Measurements from ENCODE around the gene RAB44. TPM values are rescaled to one million over a fixed set of nuclear protein-coding genes. Genes with fewer than 3 reads are reported as not detected.

RAB44 gene
- total and polyA plus RNA-seq, 3 donors from 2014 or later: 0.09 to 0.56 (median 0.24) TPM

DNA sequence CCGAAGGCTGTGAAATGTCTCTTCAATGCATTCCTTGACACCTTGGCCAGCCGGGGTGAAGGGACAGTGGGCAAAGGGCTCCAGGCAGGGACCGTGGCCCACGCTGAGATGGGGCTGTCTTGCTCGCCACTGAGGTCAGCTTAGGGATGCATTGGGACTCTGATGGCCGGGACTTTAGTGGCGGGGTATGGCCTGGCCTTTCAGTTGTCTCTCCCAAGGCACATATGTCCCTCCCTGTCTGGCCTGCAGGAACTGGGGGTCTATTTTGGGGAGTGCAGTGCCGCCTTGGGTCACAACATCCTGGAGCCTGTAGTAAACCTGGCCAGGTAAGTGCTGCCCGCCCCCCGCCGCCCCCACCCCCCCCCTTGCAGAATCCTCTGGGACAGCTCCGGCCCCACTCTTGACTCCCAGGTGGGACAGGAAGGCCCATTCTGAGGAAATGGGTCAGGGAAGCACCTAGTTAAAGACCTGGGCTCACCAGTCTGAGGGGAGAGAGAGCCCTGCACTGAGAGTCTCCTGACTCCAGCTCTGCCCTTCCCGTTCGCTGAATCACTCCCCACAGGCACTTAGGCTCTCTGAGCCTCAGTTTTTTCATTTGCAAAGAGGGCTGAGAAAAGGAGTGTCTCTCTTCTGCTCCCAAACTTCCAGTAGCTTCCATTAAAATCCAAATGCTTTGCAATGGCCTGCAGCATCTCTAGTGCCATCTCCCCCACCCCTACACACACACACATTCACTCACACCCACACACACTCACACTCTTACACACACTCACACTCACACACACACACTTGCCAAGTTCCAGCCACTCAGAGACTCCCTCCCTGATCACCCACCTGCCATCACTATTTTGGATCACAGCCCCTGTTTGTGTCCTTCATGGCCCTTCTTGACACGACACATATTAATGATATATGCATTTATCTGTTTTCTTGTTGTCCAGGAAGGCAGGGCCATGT, 33.1 kb downstream of the RAB44 start:
- Histone ChIP-seq H3K27me3 (no peaks in the 10 kb centered on the region), H3K27ac (no peak overlapping the region), H3K36me3 (ENCODE audit: low read depth, missing control alignments) (no peaks in the 10 kb centered on the region), H3K9me3 (no peaks in the 10 kb centered on the region), H3K4me3 (no peak overlapping the region), H3K4me1 (peaks cover 12% of the 10 kb centered on the region)
- WGBS, 2 donors: 86 to 89% methylated on average over 10 to 15 of the region's 15 CpGs
- no peak for TF ChIP-seq POLR2A (IDR thresholded peaks at IDR 0.05)
- TF ChIP-seq, protein P1, sequence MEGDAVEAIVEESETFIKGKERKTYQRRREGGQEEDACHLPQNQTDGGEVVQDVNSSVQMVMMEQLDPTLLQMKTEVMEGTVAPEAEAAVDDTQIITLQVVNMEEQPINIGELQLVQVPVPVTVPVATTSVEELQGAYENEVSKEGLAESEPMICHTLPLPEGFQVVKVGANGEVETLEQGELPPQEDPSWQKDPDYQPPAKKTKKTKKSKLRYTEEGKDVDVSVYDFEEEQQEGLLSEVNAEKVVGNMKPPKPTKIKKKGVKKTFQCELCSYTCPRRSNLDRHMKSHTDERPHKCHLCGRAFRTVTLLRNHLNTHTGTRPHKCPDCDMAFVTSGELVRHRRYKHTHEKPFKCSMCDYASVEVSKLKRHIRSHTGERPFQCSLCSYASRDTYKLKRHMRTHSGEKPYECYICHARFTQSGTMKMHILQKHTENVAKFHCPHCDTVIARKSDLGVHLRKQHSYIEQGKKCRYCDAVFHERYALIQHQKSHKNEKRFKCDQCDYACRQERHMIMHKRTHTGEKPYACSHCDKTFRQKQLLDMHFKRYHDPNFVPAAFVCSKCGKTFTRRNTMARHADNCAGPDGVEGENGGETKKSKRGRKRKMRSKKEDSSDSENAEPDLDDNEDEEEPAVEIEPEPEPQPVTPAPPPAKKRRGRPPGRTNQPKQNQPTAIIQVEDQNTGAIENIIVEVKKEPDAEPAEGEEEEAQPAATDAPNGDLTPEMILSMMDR (IDR thresholded peaks at IDR 0.05): no peak
- intact Hi-C loops (cut with DNase I; ENCODE audit: low total_unique reads): no loop called here
- no peak for DNase-seq

GRCh38 chr6:36731622-36732310, 34.1 kb downstream of the RAB44 start:
- Histone ChIP-seq H3K27ac (no peak overlapping the region), H3K9me3 (no peaks in the 10 kb centered on the region), H3K4me3 (no peak overlapping the region), H3K27me3 (no peaks in the 10 kb centered on the region), H3K4me1 (peaks cover 12% of the 10 kb centered on the region), H3K36me3 (ENCODE audit: low read depth, missing control alignments) (no peaks in the 10 kb centered on the region)
- no peak for DNase-seq
- WGBS, 2 donors: 90 to 96% methylated on average over 8 to 12 of the region's 12 CpGs
- intact Hi-C loops (cut with DNase I; ENCODE audit: low total_unique reads): no loop called here
- TF ChIP-seq, protein P1 (IDR thresholded peaks at IDR 0.05): no peak
- no peak for TF ChIP-seq POLR2A (IDR thresholded peaks at IDR 0.05)

DNA sequence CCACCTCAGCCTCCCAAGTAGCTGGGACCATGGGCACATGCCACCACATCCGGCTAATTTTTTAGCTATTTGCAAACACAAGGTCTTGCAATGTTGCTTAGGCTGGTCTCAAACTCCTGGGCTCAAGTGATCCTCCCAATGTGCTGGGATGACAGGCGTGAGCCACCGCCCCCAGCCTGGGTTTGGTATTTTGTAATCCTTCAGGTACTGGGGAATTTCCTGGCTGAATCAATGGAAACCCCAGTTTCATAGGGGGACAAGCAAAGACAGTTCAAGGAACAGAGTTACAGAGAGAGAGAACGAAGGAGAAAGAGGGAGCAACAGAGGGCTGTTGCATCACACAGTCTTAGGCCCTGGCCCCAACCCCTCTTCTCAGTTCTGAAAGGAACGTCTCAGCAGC, 35.7 kb downstream of the RAB44 start:
- Histone ChIP-seq H3K27ac (no peak overlapping the region), H3K36me3 (ENCODE audit: low read depth, missing control alignments) (no peaks in the 10 kb centered on the region), H3K27me3 (no peaks in the 10 kb centered on the region), H3K9me3 (no peaks in the 10 kb centered on the region), H3K4me1 (peaks cover 12% of the 10 kb centered on the region), H3K4me3 (no peak overlapping the region)
- no peak for TF ChIP-seq POLR2A (IDR thresholded peaks at IDR 0.05)
- TF ChIP-seq, protein P1 (IDR thresholded peaks at IDR 0.05): no peak
- WGBS, 2 donors: 98 to 100% methylated on average over 3 to 5 of the region's 5 CpGs
- no peak for DNase-seq
- intact Hi-C loops (cut with DNase I; ENCODE audit: low total_unique reads): no loop called here

DNA sequence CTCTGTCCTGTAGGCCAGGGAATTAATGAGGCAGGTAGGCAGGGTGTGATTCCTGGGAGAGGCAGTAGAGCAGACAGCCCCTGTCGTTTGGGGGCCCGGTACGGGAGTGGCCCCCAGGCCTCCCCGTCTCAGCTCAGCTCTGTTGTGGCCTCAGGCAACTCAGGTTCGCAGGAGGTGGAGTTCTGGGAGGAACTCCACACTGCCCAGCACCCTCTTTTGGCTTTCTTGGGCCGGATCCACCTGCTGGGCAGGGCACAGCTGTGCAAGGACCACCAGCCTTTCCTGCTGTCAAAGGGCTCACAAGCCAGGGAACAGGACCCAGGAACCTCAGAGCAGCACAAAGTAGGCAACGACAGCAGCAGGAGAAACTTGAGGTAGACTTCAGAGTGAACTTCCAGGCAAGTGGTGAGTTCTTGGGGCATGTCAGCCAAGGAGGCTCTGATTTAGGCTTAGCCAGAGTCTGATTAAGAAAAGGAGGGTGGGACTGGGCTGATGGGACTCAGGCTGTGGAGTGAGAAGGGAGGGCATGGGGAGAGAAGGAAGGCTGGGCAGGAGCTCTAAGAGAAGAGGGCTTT, 36.9 kb downstream of the RAB44 start:
- DNase-seq: no peak
- intact Hi-C loops (cut with DNase I; ENCODE audit: low total_unique reads): no loop called here
- 80 to 85% methylated on average over 1 to 6 of the region's 7 CpGs for WGBS, 2 donors
- no peak overlapping the region for H3K4me3 ChIP-seq
- H3K36me3 ChIP-seq (ENCODE audit: low read depth, missing control alignments): no peaks in the 10 kb centered on the region
- H3K27me3 ChIP-seq: no peaks in the 10 kb centered on the region
- H3K4me1 ChIP-seq: peaks cover 12% of the 10 kb centered on the region
- peak overlapping the region; percentile 45 to 62 for H3K27ac ChIP-seq
- TF ChIP-seq POLR2A (IDR thresholded peaks at IDR 0.05): no peak
- TF ChIP-seq, protein P1 (IDR thresholded peaks at IDR 0.05): no peak
- no peaks in the 10 kb centered on the region for H3K9me3 ChIP-seq

All from testis (tissue), 3 donors.